ENCODE measurements around the gene LENEP. TPM values are rescaled to one million over a fixed set of nuclear protein-coding genes. Genes with fewer than 3 reads are reported as not detected.

The LENEP gene
- total RNA-seq, 1 donor from 2014 or later: not detected

DNA sequence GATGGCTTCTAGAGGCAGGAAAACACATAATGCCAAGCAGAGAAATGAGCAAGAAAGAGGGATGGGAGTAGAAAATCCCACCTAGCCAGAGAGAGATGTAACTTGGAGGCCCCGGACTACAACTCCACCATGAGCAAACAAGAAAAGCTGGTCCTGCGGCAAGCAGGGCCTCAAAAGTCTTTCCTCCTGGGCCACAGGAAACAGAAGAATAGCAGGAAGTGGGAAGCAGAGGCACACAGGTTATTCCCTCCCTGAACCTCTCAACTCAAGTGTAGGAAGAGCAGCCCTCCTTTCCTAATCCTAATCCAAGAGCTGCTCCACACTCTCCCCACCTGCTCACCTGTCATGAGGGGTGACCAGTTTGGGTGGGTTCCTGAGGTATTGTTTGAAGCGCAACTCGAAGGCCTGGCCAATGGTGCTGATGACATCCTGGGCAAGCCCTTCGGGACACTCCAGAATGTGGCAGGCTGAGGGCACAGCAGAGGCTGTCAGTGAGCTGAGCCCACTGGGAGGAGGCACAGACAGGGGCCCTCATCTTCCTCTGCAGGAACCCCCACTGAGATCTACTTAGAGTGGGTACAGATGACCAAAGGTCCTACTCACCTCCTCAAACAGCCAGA is 25.9 kb upstream of the LENEP start:
- H3K36me3 Mint-ChIP-seq: peaks cover 19% of the 10 kb centered on the region
- Histone ChIP-seq H3K27ac (no peak overlapping the region), H3K9me3 (ENCODE audit: low read depth) (no peaks in the 10 kb centered on the region), H3K4me2 (no peak overlapping the region), H3F3A (ENCODE audit: low read depth) (peaks cover 29% of the 10 kb centered on the region), H3K4me3 (no peak overlapping the region), H3K27me3 (no peaks in the 10 kb centered on the region), H3K79me2 (ENCODE audit: low read depth) (peaks cover 53% of the 10 kb centered on the region), H2AFZ (replicated peaks) (no peak overlapping the region), H4K20me1 (ENCODE audit: low read depth) (peaks cover 13% of the 10 kb centered on the region), H3K4me1 (peaks cover 40% of the 10 kb centered on the region), H3K9ac (no peak overlapping the region), H3K36me3 (no peaks in the 10 kb centered on the region)
- H3K9me3 Mint-ChIP-seq: no peaks in the 10 kb centered on the region
- H3K4me3 Mint-ChIP-seq: no peak overlapping the region
- DNase-seq (ENCODE audit: low spot score): no peak
- peaks cover 47% of the 10 kb centered on the region for H3K4me1 Mint-ChIP-seq
- no peak overlapping the region for H3K27ac Mint-ChIP-seq
- peaks cover 5% of the 10 kb centered on the region for H3K27me3 Mint-ChIP-seq (ENCODE audit: insufficient read depth, low read depth)
- TF ChIP-seq EZH2phosphoT487 (IDR thresholded peaks at IDR 0.05) (no peak), EZH2 (IDR thresholded peaks at IDR 0.05) (no peak)
- TF ChIP-seq, protein P1, sequence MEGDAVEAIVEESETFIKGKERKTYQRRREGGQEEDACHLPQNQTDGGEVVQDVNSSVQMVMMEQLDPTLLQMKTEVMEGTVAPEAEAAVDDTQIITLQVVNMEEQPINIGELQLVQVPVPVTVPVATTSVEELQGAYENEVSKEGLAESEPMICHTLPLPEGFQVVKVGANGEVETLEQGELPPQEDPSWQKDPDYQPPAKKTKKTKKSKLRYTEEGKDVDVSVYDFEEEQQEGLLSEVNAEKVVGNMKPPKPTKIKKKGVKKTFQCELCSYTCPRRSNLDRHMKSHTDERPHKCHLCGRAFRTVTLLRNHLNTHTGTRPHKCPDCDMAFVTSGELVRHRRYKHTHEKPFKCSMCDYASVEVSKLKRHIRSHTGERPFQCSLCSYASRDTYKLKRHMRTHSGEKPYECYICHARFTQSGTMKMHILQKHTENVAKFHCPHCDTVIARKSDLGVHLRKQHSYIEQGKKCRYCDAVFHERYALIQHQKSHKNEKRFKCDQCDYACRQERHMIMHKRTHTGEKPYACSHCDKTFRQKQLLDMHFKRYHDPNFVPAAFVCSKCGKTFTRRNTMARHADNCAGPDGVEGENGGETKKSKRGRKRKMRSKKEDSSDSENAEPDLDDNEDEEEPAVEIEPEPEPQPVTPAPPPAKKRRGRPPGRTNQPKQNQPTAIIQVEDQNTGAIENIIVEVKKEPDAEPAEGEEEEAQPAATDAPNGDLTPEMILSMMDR (IDR thresholded peaks at IDR 0.05): no peak

DNA sequence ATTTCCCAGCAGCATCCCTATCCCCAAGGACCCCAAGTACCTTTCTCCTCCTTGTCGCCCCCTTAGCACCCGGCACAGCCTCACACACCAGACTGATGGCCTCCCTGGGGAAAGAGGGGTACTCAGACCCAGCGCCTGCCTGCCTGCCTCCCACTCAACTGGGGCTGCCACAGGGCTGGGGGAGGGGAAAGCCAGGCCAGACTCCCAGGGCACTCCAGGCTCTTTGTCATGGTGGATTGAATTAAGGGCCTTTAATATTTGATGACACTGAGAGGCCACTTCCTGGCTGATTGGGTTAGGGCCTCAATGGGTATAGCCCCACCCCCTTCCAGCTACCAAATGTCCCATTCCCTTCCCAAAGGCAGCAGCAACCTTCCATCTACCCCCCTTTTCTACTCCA is 24.7 kb upstream of the LENEP start:
- Histone ChIP-seq H4K20me1 (ENCODE audit: low read depth) (peaks cover 13% of the 10 kb centered on the region), H3K27ac (peak overlapping the region; percentile 8), H3K4me3 (peak overlapping the region; percentile 51), H3K79me2 (ENCODE audit: low read depth) (peaks cover 44% of the 10 kb centered on the region), H3F3A (ENCODE audit: low read depth) (peaks cover 32% of the 10 kb centered on the region), H2AFZ (replicated peaks) (no peak overlapping the region), H3K4me2 (peak overlapping the region; percentile 91), H3K27me3 (no peaks in the 10 kb centered on the region), H3K9me3 (ENCODE audit: low read depth) (no peaks in the 10 kb centered on the region), H3K9ac (peak overlapping the region; percentile 51), H3K4me1 (peaks cover 35% of the 10 kb centered on the region), H3K36me3 (no peaks in the 10 kb centered on the region)
- peak overlapping the region; percentile 38 for H3K27ac Mint-ChIP-seq
- peaks cover 4% of the 10 kb centered on the region for H3K27me3 Mint-ChIP-seq (ENCODE audit: insufficient read depth, low read depth)
- peak overlapping the region; percentile 83 for H3K4me3 Mint-ChIP-seq
- H3K4me1 Mint-ChIP-seq: peaks cover 43% of the 10 kb centered on the region
- peaks cover 15% of the 10 kb centered on the region for H3K36me3 Mint-ChIP-seq
- H3K9me3 Mint-ChIP-seq: no peaks in the 10 kb centered on the region
- no peak for DNase-seq (ENCODE audit: low spot score)
- TF ChIP-seq, protein P1 (IDR thresholded peaks at IDR 0.05): no peak
- TF ChIP-seq EZH2phosphoT487 (IDR thresholded peaks at IDR 0.05) (no peak), EZH2 (IDR thresholded peaks at IDR 0.05) (no peak)

DNA sequence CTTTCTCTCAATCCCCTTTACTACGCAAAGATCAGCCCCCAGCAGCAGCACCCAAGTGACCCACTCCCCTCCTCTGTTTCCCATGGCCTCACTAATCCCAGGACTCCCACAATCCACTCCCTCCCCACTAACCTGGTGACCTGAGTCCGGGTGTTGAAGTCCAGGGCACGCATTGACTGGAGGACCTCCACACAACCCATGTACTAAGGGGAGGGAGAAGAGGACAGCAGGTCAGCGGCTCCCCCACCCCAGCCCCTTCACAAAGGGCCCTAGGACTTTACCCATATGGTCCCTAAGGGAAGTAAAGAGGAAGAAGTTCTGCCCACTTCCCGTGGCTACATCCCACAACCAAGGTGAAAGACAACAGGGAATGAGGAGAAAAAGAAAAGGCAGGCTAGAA is 24.1 kb upstream of the LENEP start:
- peaks cover 44% of the 10 kb centered on the region for H3K79me2 ChIP-seq (ENCODE audit: low read depth)
- H4K20me1 ChIP-seq (ENCODE audit: low read depth): peaks cover 13% of the 10 kb centered on the region
- peak overlapping the region; percentile 91 for H3K4me2 ChIP-seq
- no peak overlapping the region for H2AFZ ChIP-seq (replicated peaks)
- peaks cover 36% of the 10 kb centered on the region for H3F3A ChIP-seq (ENCODE audit: low read depth)
- H3K4me3 Mint-ChIP-seq: peak overlapping the region; percentile 83
- peaks cover 3% of the 10 kb centered on the region for H3K27me3 Mint-ChIP-seq (ENCODE audit: insufficient read depth, low read depth)
- H3K9me3 Mint-ChIP-seq: no peaks in the 10 kb centered on the region
- H3K9me3 ChIP-seq (ENCODE audit: low read depth): no peaks in the 10 kb centered on the region
- H3K36me3 Mint-ChIP-seq: peaks cover 12% of the 10 kb centered on the region
- no peaks in the 10 kb centered on the region for H3K27me3 ChIP-seq
- peak overlapping the region; percentile 51 for H3K9ac ChIP-seq
- H3K27ac Mint-ChIP-seq: peak overlapping the region; percentile 38
- H3K4me1 ChIP-seq: peaks cover 35% of the 10 kb centered on the region
- H3K27ac ChIP-seq: peak overlapping the region; percentile 8
- no peak for DNase-seq (ENCODE audit: low spot score)
- H3K36me3 ChIP-seq: no peaks in the 10 kb centered on the region
- H3K4me1 Mint-ChIP-seq: peaks cover 40% of the 10 kb centered on the region
- H3K4me3 ChIP-seq: peak overlapping the region; percentile 51
- TF ChIP-seq EZH2 (IDR thresholded peaks at IDR 0.05) (no peak), EZH2phosphoT487 (IDR thresholded peaks at IDR 0.05) (no peak)
- TF ChIP-seq, protein P1 (IDR thresholded peaks at IDR 0.05): no peak

Measured in neural progenitor cell (in vitro differentiated cells).